Effector memory CD8-positive, alpha-beta T cell (primary cell): ENCODE data around the gene HK2.

Experiments
- ATAC-seq: fragments of 150-1000 bp; cut with Tn5 transposase; replicated peaks from 2 replicates; pipeline ENCODE4 v1.10.0; 2021; ENCODE audit warnings: mild to moderate bottlenecking, moderate library complexity
- DNase-seq, 3 experiments: peaks; one replicate each; pipeline ENCODE4 v3.0.0; 2021
- H3K27ac Mint-ChIP-seq, 2 donors: one replicate each; pipeline ENCODE4 v1.8.0; 2022; ENCODE audit warnings: mild to moderate bottlenecking in 2 of 2, mixed read lengths in 2 of 2, moderate library complexity in 2 of 2
- H3K27me3 Mint-ChIP-seq, 2 donors: one replicate each; pipeline ENCODE4 v1.8.0; 2022; ENCODE audit warnings: mixed read lengths in 2 of 2
- H3K36me3 Mint-ChIP-seq: one replicate; pipeline ENCODE4 v1.8.0; 2022; ENCODE audit warnings: mild to moderate bottlenecking, moderate library complexity, mixed read lengths; ENCODE audit not compliant: insufficient read depth
- H3K4me1 Mint-ChIP-seq, 2 donors: one replicate each; pipeline ENCODE4 v1.8.0; 2022; ENCODE audit warnings: low read depth in 2 of 2, mixed read lengths in 2 of 2
- H3K4me3 Mint-ChIP-seq, 2 donors: one replicate each; pipeline ENCODE4 v1.8.0; 2022; ENCODE audit warnings: mild to moderate bottlenecking in 2 of 2, mixed read lengths in 2 of 2, moderate library complexity in 2 of 2
- H3K9me3 Mint-ChIP-seq, 2 donors: one replicate each; pipeline ENCODE4 v1.8.0; 2022; ENCODE audit warnings: mixed read lengths in 2 of 2

HK2 gene

GRCh38 chr2:74869517-74869916 lies 35.6 kb downstream of the HK2 start:
- DNase-seq = no peak
- Mint-ChIP-seq H3K36me3 (peaks cover 6% of the 10 kb centered on the region), H3K27ac (no peak overlapping the region), H3K9me3 (no peaks in the 10 kb centered on the region), H3K27me3 (no peaks in the 10 kb centered on the region), H3K4me1 (no peaks in the 10 kb centered on the region), H3K4me3 (no peak overlapping the region)
- no peak for ATAC-seq

DNA sequence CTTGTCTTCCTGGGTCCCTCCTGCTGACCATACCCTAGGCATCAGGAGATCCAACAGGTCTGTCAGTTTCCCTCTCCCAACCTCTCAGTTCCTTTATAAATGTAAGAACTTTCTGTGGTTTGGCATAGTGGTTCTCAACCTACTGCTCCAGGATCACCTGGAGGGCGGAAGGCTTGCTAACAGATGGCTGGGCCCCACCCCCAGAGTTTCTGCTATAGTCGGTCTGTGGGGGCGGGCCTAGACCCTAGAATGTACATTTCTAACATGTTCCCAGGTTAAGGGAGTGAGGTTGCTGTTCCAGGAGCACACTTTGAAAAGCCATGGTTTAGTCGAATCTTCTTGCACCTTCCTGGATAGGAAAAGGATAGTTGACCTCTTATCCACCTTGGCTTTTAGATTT lies 37.0 kb downstream of the HK2 start:
- Mint-ChIP-seq H3K27me3 (no peaks in the 10 kb centered on the region), H3K9me3 (no peaks in the 10 kb centered on the region), H3K4me1 (no peaks in the 10 kb centered on the region), H3K4me3 (no peak overlapping the region), H3K27ac (no peak overlapping the region), H3K36me3 (peaks cover 8% of the 10 kb centered on the region)
- ATAC-seq (no peak), DNase-seq (no peak)

DNA sequence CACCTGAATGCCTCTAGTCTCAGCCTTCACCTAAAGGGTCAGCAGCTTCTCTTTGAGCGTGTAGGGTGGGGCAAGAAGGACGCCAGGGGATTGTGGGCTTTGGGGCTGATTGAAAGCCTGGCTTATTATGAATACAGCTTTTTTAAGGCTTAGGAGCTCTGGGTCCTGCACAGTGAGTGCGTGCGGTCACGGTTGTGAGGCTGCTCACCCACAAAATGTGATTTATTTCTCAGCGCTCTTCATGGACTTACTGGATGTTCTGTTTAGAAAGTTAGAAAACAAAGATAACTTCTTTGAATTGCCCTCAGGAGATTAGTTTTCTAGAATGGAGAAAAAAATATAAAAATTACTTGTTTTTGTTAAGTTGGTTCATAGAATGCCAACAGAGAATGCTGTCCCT lies 37.5 kb downstream of the HK2 start:
- no peak overlapping the region for H3K4me3 Mint-ChIP-seq
- H3K4me1 Mint-ChIP-seq = peaks cover 0 to 4% of the 10 kb centered on the region in 2 donors
- no peaks in the 10 kb centered on the region for H3K9me3 Mint-ChIP-seq
- no peak overlapping the region for H3K27ac Mint-ChIP-seq
- DNase-seq = no peak
- ATAC-seq = no peak
- peaks cover 6% of the 10 kb centered on the region for H3K36me3 Mint-ChIP-seq
- no peaks in the 10 kb centered on the region for H3K27me3 Mint-ChIP-seq

DNA sequence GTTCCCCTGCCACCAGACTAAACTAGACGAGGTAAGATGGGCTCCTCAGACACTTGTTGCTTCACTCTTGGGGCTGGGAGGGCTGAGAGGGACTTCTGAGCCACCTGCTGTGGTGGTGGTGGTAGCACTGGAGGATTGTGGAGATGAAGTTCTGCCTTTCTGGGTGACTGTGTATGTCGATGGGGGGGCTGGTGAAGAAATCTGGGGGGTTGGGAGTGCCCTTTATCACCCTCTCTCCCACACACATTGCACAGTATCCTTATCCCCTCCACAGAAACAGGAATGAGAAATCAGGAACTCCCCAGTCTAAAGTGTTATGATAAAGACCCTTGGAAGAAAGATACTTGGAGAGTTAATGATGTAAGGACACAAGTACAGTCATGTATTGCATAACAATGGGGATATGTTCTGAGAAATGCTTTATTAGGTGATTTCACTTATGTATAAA lies 38.5 kb downstream of the HK2 start:
- Mint-ChIP-seq H3K4me3 (no peak overlapping the region), H3K9me3 (no peaks in the 10 kb centered on the region), H3K36me3 (peaks cover 4% of the 10 kb centered on the region), H3K27ac (no peak overlapping the region), H3K4me1 (peaks cover 0 to 4% of the 10 kb centered on the region in 2 donors), H3K27me3 (no peaks in the 10 kb centered on the region)
- no peak for DNase-seq
- ATAC-seq = no peak

DNA sequence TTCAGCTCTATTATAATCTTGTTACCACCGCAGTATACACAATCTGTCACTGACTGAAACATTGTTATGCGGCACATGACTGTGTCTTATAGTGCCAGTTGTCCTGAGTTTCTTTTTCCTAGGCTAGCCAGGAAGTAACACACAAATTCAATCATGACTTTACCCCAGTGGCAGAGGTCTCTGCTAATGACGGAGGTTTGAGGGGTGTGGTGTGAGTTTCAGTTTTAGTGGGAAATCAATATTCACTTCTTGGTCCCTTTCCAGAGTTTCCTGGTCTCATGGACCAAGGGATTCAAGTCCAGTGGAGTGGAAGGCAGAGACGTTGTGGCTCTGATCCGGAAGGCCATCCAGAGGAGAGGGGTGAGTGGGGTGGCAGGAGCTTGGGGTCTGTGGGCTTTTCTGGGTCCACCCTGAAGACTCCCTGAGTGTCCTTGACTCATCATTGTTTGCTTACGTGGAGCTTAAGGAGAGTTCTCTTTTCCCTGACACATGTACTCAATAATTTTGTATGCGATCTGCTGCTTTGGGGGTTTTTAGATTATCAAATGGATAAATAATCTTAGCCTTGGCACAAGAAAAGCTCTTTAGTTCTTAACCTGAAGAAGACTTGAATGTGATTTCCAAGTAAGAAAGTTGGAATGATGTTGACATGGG lies 39.2 kb downstream of the HK2 start:
- DNase-seq (no peak), ATAC-seq (no peak)
- H3K36me3 Mint-ChIP-seq = peaks cover 4% of the 10 kb centered on the region
- H3K4me1 Mint-ChIP-seq = peaks cover 0 to 4% of the 10 kb centered on the region in 2 donors
- no peaks in the 10 kb centered on the region for H3K27me3 Mint-ChIP-seq
- no peak overlapping the region for H3K4me3 Mint-ChIP-seq
- no peaks in the 10 kb centered on the region for H3K9me3 Mint-ChIP-seq
- peak overlapping the region in 1 of 2 donors; percentile 44 for H3K27ac Mint-ChIP-seq

GRCh38 chr2:74873678-74874640 lies 40.0 kb downstream of the HK2 start:
- DNase-seq (no peak), ATAC-seq (no peak)
- H3K36me3 Mint-ChIP-seq = peaks cover 7% of the 10 kb centered on the region
- peak overlapping the region in 1 of 2 donors; percentile 24 for H3K27ac Mint-ChIP-seq
- H3K4me1 Mint-ChIP-seq = peaks cover 0 to 4% of the 10 kb centered on the region in 2 donors
- no peaks in the 10 kb centered on the region for H3K9me3 Mint-ChIP-seq
- no peaks in the 10 kb centered on the region for H3K27me3 Mint-ChIP-seq
- H3K4me3 Mint-ChIP-seq = no peak overlapping the region

DNA sequence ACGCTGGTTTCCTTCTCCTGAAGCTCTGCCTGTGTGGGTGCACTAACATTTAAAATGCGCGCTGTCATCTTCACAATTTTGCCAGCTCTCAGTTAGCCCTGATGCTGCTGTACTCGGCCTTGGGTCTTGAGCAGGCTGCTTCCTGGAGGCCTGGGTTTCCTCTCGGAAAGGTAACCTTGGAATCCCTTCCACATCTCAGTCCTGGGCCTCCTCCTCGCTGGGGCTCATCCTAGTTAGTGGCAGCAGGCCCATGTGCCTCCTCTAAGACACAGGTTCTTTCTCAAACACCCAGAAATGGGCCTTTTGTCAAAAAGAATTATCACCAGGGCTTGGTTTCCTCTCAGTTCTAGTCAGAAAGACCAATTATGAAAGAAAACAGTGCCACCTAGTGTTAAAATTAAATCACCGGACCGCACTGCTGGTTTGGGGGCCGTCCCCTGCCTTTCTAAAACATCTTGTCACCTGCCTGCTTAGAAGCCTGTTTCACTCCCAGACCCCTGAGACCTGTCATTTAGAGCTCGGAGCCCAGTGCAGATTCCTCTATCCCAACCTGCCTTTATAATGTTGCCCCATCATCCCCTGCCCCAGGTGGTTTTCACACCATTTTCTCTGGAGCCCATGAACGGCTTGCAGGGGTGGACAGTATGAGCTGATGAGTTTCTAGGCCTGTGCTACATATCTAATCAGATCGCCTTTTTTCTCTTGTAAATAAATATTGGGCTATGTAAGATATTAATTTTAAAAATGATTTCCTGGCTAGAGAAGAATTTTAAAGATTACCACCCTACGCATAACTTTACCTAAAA lies 42.4 kb downstream of the HK2 start:
- no peaks in the 10 kb centered on the region for H3K9me3 Mint-ChIP-seq
- peaks cover 7% of the 10 kb centered on the region for H3K36me3 Mint-ChIP-seq
- peaks cover 0 to 4% of the 10 kb centered on the region in 2 donors for H3K4me1 Mint-ChIP-seq
- peak; percentile 83 for ATAC-seq
- H3K27me3 Mint-ChIP-seq = no peaks in the 10 kb centered on the region
- H3K4me3 Mint-ChIP-seq = no peak overlapping the region
- DNase-seq = peak; percentile 49 to 55 (median 50)
- H3K27ac Mint-ChIP-seq = peak overlapping the region in 1 of 2 donors; percentile 63

DNA sequence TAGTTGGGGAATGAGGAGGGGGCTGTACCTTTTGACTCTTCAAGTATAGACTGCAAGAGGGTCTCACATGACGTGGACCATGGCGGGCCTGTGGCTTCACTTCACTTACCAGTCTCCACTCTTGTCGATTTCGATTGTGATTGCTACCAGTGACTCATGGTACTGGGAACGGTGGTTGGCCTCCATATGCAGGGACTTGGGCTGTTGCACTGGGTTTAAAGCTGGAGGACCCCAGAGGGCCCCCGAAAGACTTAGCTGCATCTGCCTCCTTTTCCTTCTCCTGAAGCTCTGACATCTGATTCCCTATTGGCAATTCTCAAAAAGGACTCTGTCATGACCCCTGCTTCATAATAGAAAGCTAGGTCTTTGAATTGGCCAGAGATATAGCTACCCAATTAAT lies 43.4 kb downstream of the HK2 start:
- H3K9me3 Mint-ChIP-seq = no peaks in the 10 kb centered on the region
- H3K27me3 Mint-ChIP-seq = no peaks in the 10 kb centered on the region
- no peak overlapping the region for H3K27ac Mint-ChIP-seq
- DNase-seq (no peak), ATAC-seq (no peak)
- H3K4me3 Mint-ChIP-seq = no peak overlapping the region
- H3K36me3 Mint-ChIP-seq = peaks cover 7% of the 10 kb centered on the region
- H3K4me1 Mint-ChIP-seq = peaks cover 0 to 4% of the 10 kb centered on the region in 2 donors

GRCh38 chr2:74877781-74878433 lies 44.0 kb downstream of the HK2 start:
- H3K9me3 Mint-ChIP-seq = no peaks in the 10 kb centered on the region
- no peak overlapping the region for H3K4me3 Mint-ChIP-seq
- H3K27ac Mint-ChIP-seq = no peak overlapping the region
- no peak for DNase-seq
- peaks cover 7% of the 10 kb centered on the region for H3K36me3 Mint-ChIP-seq
- H3K4me1 Mint-ChIP-seq = peaks cover 0 to 4% of the 10 kb centered on the region in 2 donors
- H3K27me3 Mint-ChIP-seq = no peaks in the 10 kb centered on the region
- no peak for ATAC-seq

DNA sequence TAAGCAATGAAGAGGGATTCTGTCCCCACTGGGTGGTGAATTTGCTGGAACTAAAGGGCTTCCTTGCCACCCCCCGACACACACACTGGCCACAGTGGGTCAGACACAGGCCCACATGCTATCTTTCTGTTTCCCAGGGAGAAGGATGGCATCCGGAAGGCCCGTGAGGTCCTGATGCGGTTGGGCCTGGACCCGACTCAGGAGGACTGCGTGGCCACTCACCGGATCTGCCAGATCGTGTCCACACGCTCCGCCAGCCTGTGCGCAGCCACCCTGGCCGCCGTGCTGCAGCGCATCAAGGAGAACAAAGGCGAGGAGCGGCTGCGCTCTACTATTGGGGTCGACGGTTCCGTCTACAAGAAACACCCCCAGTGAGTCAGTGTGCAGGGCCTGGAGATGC lies 44.6 kb downstream of the HK2 start:
- Mint-ChIP-seq H3K36me3 (peaks cover 7% of the 10 kb centered on the region), H3K27ac (no peak overlapping the region), H3K9me3 (no peaks in the 10 kb centered on the region), H3K4me1 (peaks cover 0 to 4% of the 10 kb centered on the region in 2 donors), H3K4me3 (no peak overlapping the region), H3K27me3 (no peaks in the 10 kb centered on the region)
- ATAC-seq (no peak), DNase-seq (no peak)

DNA sequence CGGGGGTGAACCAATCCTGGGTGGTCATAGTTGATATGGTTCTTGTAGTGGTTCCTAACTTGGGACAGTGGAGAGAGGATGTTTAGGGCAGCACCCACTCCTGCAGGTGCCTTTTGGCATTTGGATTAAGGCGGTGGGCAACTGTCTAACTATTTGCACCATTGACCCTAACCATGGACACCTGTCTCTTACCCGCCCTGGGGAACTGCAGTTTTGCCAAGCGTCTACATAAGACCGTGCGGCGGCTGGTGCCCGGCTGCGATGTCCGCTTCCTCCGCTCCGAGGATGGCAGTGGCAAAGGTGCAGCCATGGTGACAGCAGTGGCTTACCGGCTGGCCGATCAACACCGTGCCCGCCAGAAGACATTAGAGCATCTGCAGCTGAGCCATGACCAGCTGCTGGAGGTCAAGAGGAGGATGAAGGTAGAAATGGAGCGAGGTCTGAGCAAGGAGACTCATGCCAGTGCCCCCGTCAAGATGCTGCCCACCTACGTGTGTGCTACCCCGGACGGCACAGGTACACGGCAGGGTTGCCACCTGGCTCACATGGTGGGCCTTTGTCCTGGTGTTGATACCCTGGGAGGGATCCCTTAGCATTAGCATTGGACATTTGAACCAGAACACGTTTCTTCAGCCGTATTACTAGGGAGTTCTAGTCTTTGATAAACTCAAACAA lies 46.3 kb downstream of the HK2 start:
- DNase-seq (no peak), ATAC-seq (no peak)
- Mint-ChIP-seq H3K27ac (no peak overlapping the region), H3K4me1 (peaks cover 0 to 7% of the 10 kb centered on the region in 2 donors), H3K27me3 (no peaks in the 10 kb centered on the region), H3K36me3 (peaks cover 7% of the 10 kb centered on the region), H3K4me3 (no peak overlapping the region), H3K9me3 (no peaks in the 10 kb centered on the region)

DNA sequence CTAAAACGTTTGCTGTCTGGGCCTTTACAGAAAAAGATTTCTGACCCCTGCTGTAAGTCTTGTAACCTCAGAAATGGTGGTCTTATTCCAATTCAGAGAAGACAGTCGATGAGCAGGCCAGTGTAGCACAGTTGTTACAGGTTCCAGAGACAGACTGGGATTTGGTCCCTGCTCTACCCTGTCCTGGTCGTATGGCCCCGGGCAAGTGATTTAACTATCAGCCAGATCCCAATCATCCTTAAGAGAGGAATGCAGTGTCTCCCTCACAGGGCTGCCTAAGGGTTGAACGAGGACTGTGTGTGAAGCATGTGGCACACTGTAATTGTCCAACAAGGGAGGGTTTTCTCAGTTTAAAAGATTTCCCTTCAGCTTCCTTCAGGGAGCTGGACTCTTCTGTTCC lies 47.2 kb downstream of the HK2 start:
- no peak overlapping the region for H3K4me3 Mint-ChIP-seq
- no peaks in the 10 kb centered on the region for H3K27me3 Mint-ChIP-seq
- ATAC-seq (no peak), DNase-seq (no peak)
- no peak overlapping the region for H3K27ac Mint-ChIP-seq
- no peaks in the 10 kb centered on the region for H3K9me3 Mint-ChIP-seq
- peaks cover 3% of the 10 kb centered on the region for H3K36me3 Mint-ChIP-seq
- peaks cover 2 to 10% of the 10 kb centered on the region in 2 donors for H3K4me1 Mint-ChIP-seq
